HepG2 (cell line): ENCODE data around the gene SOX11. TPM values are rescaled to one million over a fixed set of nuclear protein-coding genes. Genes with fewer than 3 reads are reported as not detected.

ENCODE experiments used
- ATAC-seq: fragments of 200-7000 bp; cut with Tn5 transposase; 3 replicates; pipeline ENCODE4 v1.9.1; 2020; ENCODE audit warnings: mild to moderate bottlenecking, moderate library complexity
- BruUV-seq: library from RNA; stranded (reverse); fragments of 400-500 nt; replicated peaks from 2 replicates; lab custom pipeline; 2021; lab: Mats Ljungman, UMichigan
- CTCF ChIA-PET: fragments of 300-600 bp; formaldehyde crosslinking; extraction: SDS; loops from one replicate; lab custom pipeline; 2021; ENCODE audit warnings: low total read pairs, inconsistent platforms, low intra/inter-chr PET ratio; lab: Yijun Ruan, JAX
- POLR2A ChIA-PET: fragments of 350-600 bp; sonication (Branson Sonifier 250); formaldehyde crosslinking; loops from one replicate; lab custom pipeline; 2020; ENCODE audit warnings: antibody characterized with exemption, inconsistent platforms; lab: Yijun Ruan, JAX
- DNase-seq: peaks from one replicate; pipeline ENCODE4 v3.0.0-alpha.2; 2015; ENCODE audit warnings: low spot score
- FAIRE-seq: peaks from 3 replicates; lab custom pipeline; 2011; peaks lifted over from hg19 to GRCh38; lab: Jason Lieb, UNC
- H2AFZ ChIP-seq: one replicate; pipeline ENCODE4 v1.6.1; 2011; ENCODE audit warnings: low read length, inconsistent platforms
- H3K27ac ChIP-seq: fragments of 300-600 bp; 3 replicates; pipeline ENCODE4 v1.8.0; 2011; ENCODE audit warnings: mixed run types, mild to moderate bottlenecking, mixed read lengths, low read length, inconsistent platforms; ENCODE audit not compliant: insufficient read depth; ENCODE audit errors: extremely low read length
- H3K27me3 ChIP-seq, 2 experiments: fragments of 200-600 bp in 1 of 2; 2 replicates in 1 of 2; 3 replicates in 1 of 2; pipeline versions ENCODE4 v1.6.0 to v1.8.0; 2011; ENCODE audit warnings: low read length in 2 of 2, mild to moderate bottlenecking in 2 of 2, moderate library complexity in 2 of 2, inconsistent platforms in 1 of 2; ENCODE audit not compliant: insufficient read depth in 2 of 2, control insufficient read depth in 1 of 2
- H3K36me3 ChIP-seq, 2 experiments: fragments of 200-600 bp in 1 of 2; replicated peaks in 1 of 2; 2 replicates in 1 of 2; 3 replicates in 1 of 2; pipeline versions ENCODE4 v1.5.1 to v1.8.0; 2011; ENCODE audit warnings: low read length in 2 of 2, inconsistent platforms in 1 of 2; ENCODE audit not compliant: insufficient read depth in 2 of 2, control insufficient read depth in 1 of 2
- H3K4me1 ChIP-seq: 2 replicates; pipeline ENCODE4 v1.5.1; 2012; ENCODE audit warnings: low read length, inconsistent platforms; ENCODE audit not compliant: insufficient read depth
- H3K4me2 ChIP-seq: 2 replicates; pipeline ENCODE4 v1.6.0; 2011; ENCODE audit warnings: low read depth, low read length, inconsistent platforms
- H3K4me3 ChIP-seq, 3 experiments: fragments of 200-600 bp in 1 of 3; sonication (generic), shearing (Covaris generic) in 1 of 3; replicated peaks in 1 of 3; 2 replicates each; pipeline ENCODE4 v1.5.1; 2011 to 2016; ENCODE audit warnings: low read length in 3 of 3, inconsistent platforms in 2 of 3, low read depth in 2 of 3, mild to moderate bottlenecking in 2 of 3, control low read depth in 1 of 3, mixed read lengths in 1 of 3; ENCODE audit not compliant: insufficient read depth in 1 of 3
- H3K79me2 ChIP-seq: one replicate; pipeline ENCODE4 v1.6.1; 2011; ENCODE audit warnings: low read length, inconsistent platforms; ENCODE audit not compliant: insufficient read depth
- H3K9ac ChIP-seq: 2 replicates; pipeline ENCODE4 v1.6.0; 2011; ENCODE audit warnings: mild to moderate bottlenecking, low read depth, low read length, inconsistent platforms; ENCODE audit not compliant: insufficient read depth
- H3K9me3 ChIP-seq: 2 replicates; pipeline ENCODE4 v1.5.1; 2012; ENCODE audit warnings: mild to moderate bottlenecking, low read length
- H4K20me1 ChIP-seq: 2 replicates; pipeline ENCODE4 v1.6.0; 2011; ENCODE audit warnings: inconsistent platforms, mild to moderate bottlenecking, low read length, moderate library complexity; ENCODE audit not compliant: insufficient read depth
- ATF7 ChIP-seq, 2 experiments: fragments of 450-650 bp in 1 of 2; sonication (generic) in 1 of 2; formaldehyde crosslinking in 1 of 2; IDR thresholded peaks; 2 replicates each; pipeline versions ENCODE4 v1.4.0 to v1.6.1; 2016 to 2020; ENCODE audit warnings: antibody characterized with exemption in 1 of 2, mild to moderate bottlenecking in 1 of 2, missing genetic modification reagents in 1 of 2
- BRD4 ChIP-seq: sonication (generic); formaldehyde crosslinking; IDR thresholded peaks from 2 replicates; pipeline ENCODE4 v1.4.0; 2020; ENCODE audit warnings: missing genetic modification reagents
- CHCHD3 ChIP-seq: sonication (generic); formaldehyde crosslinking; IDR thresholded peaks from 2 replicates; pipeline ENCODE4 v1.8.0; 2022; ENCODE audit warnings: mild to moderate bottlenecking, missing genetic modification reagents, moderate library complexity
- GATA4 ChIP-seq: sonication (generic); IDR thresholded peaks from 2 replicates; pipeline ENCODE4 v1.6.1; 2016; ENCODE audit warnings: antibody characterized with exemption, low read depth, borderline replicate concordance
- GATAD1 ChIP-seq: IDR thresholded peaks from 2 replicates; pipeline ENCODE4 v1.6.1; 2016; ENCODE audit warnings: missing genetic modification reagents, missing compliant biosample characterization
- IRX3 ChIP-seq: sonication (generic); formaldehyde crosslinking; IDR thresholded peaks from 2 replicates; pipeline ENCODE4 v1.8.1; 2023; ENCODE audit warnings: mild to moderate bottlenecking, low read depth, missing genetic modification reagents, borderline replicate concordance
- KDM2A ChIP-seq: sonication (generic); formaldehyde crosslinking; IDR thresholded peaks from 2 replicates; pipeline ENCODE4 v1.4.0; 2020; ENCODE audit warnings: low read depth, missing genetic modification reagents, borderline replicate concordance
- MTA1 ChIP-seq: sonication (generic); formaldehyde crosslinking; IDR thresholded peaks from 2 replicates; pipeline ENCODE4 v1.4.0; 2020; ENCODE audit warnings: missing genetic modification reagents, mild to moderate bottlenecking, borderline replicate concordance
- POGZ ChIP-seq: sonication (generic); formaldehyde crosslinking; IDR thresholded peaks from 2 replicates; pipeline ENCODE4 v1.4.0; 2020; ENCODE audit warnings: mild to moderate bottlenecking, missing genetic modification reagents
- ZFP41 ChIP-seq: sonication (generic); formaldehyde crosslinking; IDR thresholded peaks from 2 replicates; pipeline ENCODE4 v1.4.0; 2020; ENCODE audit warnings: mild to moderate bottlenecking, missing genetic modification reagents, borderline replicate concordance
- ZNF383 ChIP-seq: sonication (generic); formaldehyde crosslinking; IDR thresholded peaks from 2 replicates; pipeline ENCODE4 v1.4.0; 2020; ENCODE audit warnings: missing genetic modification reagents, mild to moderate bottlenecking, borderline replicate concordance
- ZNF772 ChIP-seq: sonication (generic); formaldehyde crosslinking; IDR thresholded peaks from 2 replicates; pipeline ENCODE4 v1.5.0; 2020; ENCODE audit warnings: mild to moderate bottlenecking, missing genetic modification reagents
- WGBS: methylation state at CpG from one replicate; pipeline ENCODE4 v1.1.6; 2017; ENCODE audit warnings: low lambda C conversion rate; 5-methylcytosine and 5-hydroxymethylcytosine counted together
- in situ Hi-C: cut with HindIII; loops from 2 replicates; pipeline ENCODE4 v1.10.0; 2017; ENCODE audit warnings: low pct_unique_long_range_greater_than_20kb; ENCODE audit not compliant: extremely low pct_ligation_motif_present
- intact Hi-C: fragments of 100-400 bp; cut with micrococcal nuclease; formaldehyde crosslinking; loops from one replicate; pipeline ENCODE4 v1.10.0; 2022; ENCODE audit not compliant: unreplicated experiment
- polyA plus RNA-seq, 8 experiments: library from polyadenylated mRNA; depleted of rRNA in 3 of 8; stranded (reverse) in 7 of 8; unstranded in 1 of 8; fragments of >200 nt; fragmentation: Illumina TruSeq in 4 of 8; extraction: Trizol in 4 of 8; gene quantifications; 2 replicates each; pipeline versions ENCODE4 v1.2.1 to v1.2.3, GENCODE V29; 2011 to 2016; ENCODE audit warnings: low read depth in 4 of 8, missing spikeins in 1 of 8, mixed read lengths in 1 of 8; ENCODE audit not compliant: insufficient read depth in 1 of 8
- total RNA-seq, 5 experiments: library from RNA; depleted of rRNA; stranded (reverse); fragments of >200 nt; fragmentation: Illumina TruSeq; extraction: Trizol; gene quantifications; 2 replicates each; pipeline ENCODE4 v1.2.3, GENCODE V29; 2016; ENCODE audit warnings: low read depth in 1 of 5
- TF ChIP-seq, protein P1 (sequence below): sonication (generic); formaldehyde crosslinking; IDR thresholded peaks from 2 replicates; pipeline ENCODE4 v1.4.0; 2020; ENCODE audit warnings: mild to moderate bottlenecking, missing genetic modification reagents, borderline replicate concordance
- TF ChIP-seq, protein P2 (sequence below): sonication (generic); formaldehyde crosslinking; IDR thresholded peaks from 2 replicates; pipeline ENCODE4 v1.4.0; 2020; ENCODE audit warnings: missing genetic modification reagents, borderline replicate concordance
- TF ChIP-seq, protein P3 (sequence below): sonication (generic); formaldehyde crosslinking; IDR thresholded peaks from 2 replicates; pipeline ENCODE4 v1.5.1; 2020; ENCODE audit warnings: mild to moderate bottlenecking, missing genetic modification reagents, borderline replicate concordance

SOX11 gene
- total and polyA plus RNA-seq, 2 of the 13 experiments (the other 11 are each of a cell fraction or from before 2014, with no cell fraction given), result not detected

DNA sequence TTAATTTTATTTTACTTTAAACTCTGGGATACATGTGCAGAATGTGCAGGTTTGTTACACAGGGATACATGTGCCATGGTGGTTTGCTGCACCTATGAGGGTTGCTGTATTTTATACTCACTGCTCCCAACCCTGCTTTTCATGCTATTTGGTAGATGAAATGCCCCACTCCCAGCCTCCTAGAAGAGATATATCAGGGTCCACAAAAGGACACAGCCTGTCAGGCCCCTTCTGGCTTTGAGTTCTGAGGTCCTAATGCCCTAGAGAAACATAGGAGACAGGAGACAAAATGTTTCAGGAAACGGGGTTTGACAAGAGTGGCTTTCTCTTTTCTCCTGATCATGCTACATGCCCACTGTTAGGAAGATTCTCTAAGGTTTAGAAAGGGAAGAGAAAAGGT is 27.1 kb upstream of the SOX11 start:
- H4K20me1 ChIP-seq, result no peaks in the 10 kb centered on the region
- WGBS, result 0% methylated on average over 1 of the region's 1 CpG
- in situ Hi-C loops (no loop called here), intact Hi-C loops (no loop called here)
- H2AFZ ChIP-seq, result no peak overlapping the region
- no peaks in the 10 kb centered on the region for H3K36me3 ChIP-seq
- H3K4me1 ChIP-seq, result no peaks in the 10 kb centered on the region
- H3K27ac ChIP-seq, result no peak overlapping the region
- DNase-seq, result no peak
- no peak overlapping the region for H3K4me3 ChIP-seq
- H3K27me3 ChIP-seq, result no peaks in the 10 kb centered on the region; a peak in 1 of 5 replicates
- no TSS peak for BruUV-seq
- POLR2A ChIA-PET, result no interaction called here
- no peaks in the 10 kb centered on the region; the same call in 1 of the 2 replicates for H3K9me3 ChIP-seq
- FAIRE-seq, result no peak
- no peaks in the 10 kb centered on the region for H3K79me2 ChIP-seq
- no peak overlapping the region for H3K4me2 ChIP-seq
- no peak overlapping the region for H3K9ac ChIP-seq
- no peak for ATAC-seq
- TF ChIP-seq ATF7 (IDR thresholded peaks at IDR 0.05) (no peak), ATF7 (CRISPR knock-in tag; IDR thresholded peaks at IDR 0.05) (no peak), KDM2A (CRISPR knock-in tag) (no peak), GATAD1 (CRISPR knock-in tag) (no peak), ZNF772 (CRISPR knock-in tag) (no peak), GATA4 (no peak), MTA1 (CRISPR knock-in tag) (no peak), CHCHD3 (CRISPR knock-in tag) (no peak), IRX3 (no peak), ZNF383 (no peak), POGZ (CRISPR knock-in tag) (no peak), ZFP41 (CRISPR knock-in tag) (no peak), BRD4 (CRISPR knock-in tag) (no peak)
- TF ChIP-seq, protein P1, sequence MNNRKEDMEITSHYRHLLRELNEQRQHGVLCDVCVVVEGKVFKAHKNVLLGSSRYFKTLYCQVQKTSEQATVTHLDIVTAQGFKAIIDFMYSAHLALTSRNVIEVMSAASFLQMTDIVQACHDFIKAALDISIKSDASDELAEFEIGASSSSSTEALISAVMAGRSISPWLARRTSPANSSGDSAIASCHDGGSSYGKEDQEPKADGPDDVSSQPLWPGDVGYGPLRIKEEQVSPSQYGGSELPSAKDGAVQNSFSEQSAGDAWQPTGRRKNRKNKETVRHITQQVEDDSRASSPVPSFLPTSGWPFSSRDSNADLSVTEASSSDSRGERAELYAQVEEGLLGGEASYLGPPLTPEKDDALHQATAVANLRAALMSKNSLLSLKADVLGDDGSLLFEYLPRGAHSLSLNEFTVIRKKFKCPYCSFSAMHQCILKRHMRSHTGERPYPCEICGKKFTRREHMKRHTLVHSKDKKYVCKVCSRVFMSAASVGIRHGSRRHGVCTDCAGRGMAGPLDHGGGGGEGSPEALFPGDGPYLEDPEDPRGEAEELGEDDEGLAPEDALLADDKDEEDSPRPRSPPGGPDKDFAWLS (CRISPR knock-in tag), result no peak
- TF ChIP-seq, protein P2, sequence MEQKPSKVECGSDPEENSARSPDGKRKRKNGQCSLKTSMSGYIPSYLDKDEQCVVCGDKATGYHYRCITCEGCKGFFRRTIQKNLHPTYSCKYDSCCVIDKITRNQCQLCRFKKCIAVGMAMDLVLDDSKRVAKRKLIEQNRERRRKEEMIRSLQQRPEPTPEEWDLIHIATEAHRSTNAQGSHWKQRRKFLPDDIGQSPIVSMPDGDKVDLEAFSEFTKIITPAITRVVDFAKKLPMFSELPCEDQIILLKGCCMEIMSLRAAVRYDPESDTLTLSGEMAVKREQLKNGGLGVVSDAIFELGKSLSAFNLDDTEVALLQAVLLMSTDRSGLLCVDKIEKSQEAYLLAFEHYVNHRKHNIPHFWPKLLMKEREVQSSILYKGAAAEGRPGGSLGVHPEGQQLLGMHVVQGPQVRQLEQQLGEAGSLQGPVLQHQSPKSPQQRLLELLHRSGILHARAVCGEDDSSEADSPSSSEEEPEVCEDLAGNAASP (CRISPR knock-in tag), result no peak
- TF ChIP-seq, protein P3, sequence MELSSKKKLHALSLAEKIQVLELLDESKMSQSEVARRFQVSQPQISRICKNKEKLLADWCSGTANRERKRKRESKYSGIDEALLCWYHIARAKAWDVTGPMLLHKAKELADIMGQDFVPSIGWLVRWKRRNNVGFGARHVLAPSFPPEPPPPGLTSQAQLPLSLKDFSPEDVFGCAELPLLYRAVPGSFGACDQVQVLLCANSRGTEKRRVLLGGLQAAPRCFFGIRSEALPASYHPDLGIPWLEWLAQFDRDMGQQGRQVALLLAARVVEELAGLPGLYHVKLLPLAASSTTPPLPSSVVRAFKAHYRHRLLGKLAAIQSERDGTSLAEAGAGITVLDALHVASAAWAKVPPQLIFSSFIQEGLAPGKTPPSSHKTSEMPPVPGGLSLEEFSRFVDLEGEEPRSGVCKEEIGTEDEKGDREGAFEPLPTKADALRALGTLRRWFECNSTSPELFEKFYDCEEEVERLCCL (CRISPR knock-in tag), result no peak
- TF ChIP-seq, all 625 proteins: peak for 0
- CTCF ChIA-PET, result no interaction called here
